RWPE1 (cell line): ENCODE measurements around the gene MYO5B.
"Not testable (repeated sequence)": the region's sequence is repeated elsewhere in the genome, so short reads cannot be mapped to it uniquely, and the experiment has no call there.

ENCODE experiments used
- CTCF ChIA-PET: fragments of 350-600 bp; sonication (Branson Sonifier 250); formaldehyde crosslinking; extraction: SDS; loops from one replicate; lab custom pipeline; 2021; lab: Yijun Ruan, JAX
- POLR2A ChIA-PET: fragments of 400-600 bp; formaldehyde crosslinking; extraction: SDS; loops from one replicate; lab custom pipeline; 2020; ENCODE audit warnings: antibody characterized with exemption; ENCODE audit not compliant: low non-redundant PET; lab: Yijun Ruan, JAX
- DNase-seq: peaks from one replicate; pipeline ENCODE4 v3.0.0; 2012; ENCODE audit warnings: low spot score
- H3K27ac ChIP-seq: fragments of 450-650 bp; 2 replicates; pipeline ENCODE4 v1.5.1; 2017
- TF ChIP-seq, protein P1 (sequence below): fragments of 450-650 bp; conservative IDR thresholded peaks from 2 replicates; pipeline ENCODE4 v1.5.1; 2017; ENCODE audit warnings: low read depth, mild to moderate bottlenecking

Gene MYO5B

DNA sequence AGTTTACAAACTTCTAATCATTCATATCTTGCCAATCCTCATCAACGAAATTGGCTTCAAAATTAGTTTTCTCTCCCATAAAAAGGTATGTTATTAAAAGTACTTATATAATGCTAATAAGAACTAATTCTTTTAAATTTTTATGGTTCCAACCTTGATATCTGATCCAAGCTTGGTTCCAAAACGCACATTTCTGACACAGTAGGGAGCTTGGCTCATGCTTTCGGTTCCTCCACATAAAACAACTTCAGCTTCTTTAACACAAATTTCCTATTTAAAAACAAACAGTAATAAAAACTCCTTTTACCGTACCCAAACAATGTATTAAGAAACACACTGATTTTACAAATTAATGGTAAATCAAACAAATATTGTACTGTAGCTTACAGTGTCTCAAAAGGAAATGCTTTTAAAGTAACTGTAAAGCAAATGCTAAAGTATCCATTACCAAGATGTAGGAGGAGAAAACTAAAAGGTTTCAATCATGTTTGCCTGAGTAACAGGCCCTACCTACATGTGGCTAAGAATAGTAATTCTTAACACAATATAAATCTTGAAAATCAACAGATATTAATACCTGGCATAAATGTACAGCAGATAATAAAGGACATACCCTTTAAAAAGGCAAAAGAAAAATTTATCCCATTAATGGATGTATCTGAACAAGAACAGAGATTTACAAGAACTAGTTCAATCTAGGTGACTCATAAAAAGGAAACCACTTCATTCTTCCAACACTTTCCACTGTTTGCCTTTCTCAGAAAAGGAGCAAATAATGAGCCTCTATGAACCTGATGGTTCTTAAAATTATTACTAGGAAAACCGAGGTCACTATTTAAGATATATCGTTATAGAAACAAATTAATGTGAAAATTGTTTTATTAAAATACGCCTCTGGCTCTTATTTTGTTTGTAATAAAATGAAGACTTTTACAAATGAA, 399.1 kb downstream of the MYO5B start:
- POLR2A ChIA-PET, result no interaction called here
- H3K27ac ChIP-seq, result no peak overlapping the region

DNA sequence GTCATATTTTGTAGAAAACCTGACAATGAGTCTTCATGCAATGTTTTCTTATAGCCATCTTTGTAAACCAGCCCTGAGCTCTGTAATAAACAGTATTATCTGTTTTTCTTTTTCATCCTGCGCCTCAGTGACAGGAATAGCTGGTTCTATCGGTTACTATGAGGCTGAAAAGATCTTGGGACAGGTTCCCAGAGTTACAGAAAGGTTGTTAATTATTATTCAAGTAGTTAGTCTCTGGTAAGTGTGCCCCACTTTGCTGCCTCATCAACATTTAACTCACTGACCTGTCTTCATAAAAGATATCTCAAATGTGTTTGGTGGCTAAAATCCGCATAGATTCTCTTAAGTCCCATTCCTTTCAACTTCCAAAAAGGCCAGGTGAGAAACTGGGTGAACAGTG, 400.2 kb downstream of the MYO5B start:
- no peak for DNase-seq
- no peak overlapping the region for H3K27ac ChIP-seq
- TF ChIP-seq, protein P1, sequence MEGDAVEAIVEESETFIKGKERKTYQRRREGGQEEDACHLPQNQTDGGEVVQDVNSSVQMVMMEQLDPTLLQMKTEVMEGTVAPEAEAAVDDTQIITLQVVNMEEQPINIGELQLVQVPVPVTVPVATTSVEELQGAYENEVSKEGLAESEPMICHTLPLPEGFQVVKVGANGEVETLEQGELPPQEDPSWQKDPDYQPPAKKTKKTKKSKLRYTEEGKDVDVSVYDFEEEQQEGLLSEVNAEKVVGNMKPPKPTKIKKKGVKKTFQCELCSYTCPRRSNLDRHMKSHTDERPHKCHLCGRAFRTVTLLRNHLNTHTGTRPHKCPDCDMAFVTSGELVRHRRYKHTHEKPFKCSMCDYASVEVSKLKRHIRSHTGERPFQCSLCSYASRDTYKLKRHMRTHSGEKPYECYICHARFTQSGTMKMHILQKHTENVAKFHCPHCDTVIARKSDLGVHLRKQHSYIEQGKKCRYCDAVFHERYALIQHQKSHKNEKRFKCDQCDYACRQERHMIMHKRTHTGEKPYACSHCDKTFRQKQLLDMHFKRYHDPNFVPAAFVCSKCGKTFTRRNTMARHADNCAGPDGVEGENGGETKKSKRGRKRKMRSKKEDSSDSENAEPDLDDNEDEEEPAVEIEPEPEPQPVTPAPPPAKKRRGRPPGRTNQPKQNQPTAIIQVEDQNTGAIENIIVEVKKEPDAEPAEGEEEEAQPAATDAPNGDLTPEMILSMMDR, result no peak
- POLR2A ChIA-PET, result no interaction called here
- CTCF ChIA-PET, result interaction anchor here (0.7 kb wide), 1 partner anchor 106 kb away, joined by 3 read pairs; no protein-coding TSS in a partner anchor

More for the DNA sequence above, 399.1 kb downstream of the MYO5B start:
- CTCF ChIA-PET, result no interaction called here
- DNase-seq, result no peak
- TF ChIP-seq, protein P1, result no peak

DNA sequence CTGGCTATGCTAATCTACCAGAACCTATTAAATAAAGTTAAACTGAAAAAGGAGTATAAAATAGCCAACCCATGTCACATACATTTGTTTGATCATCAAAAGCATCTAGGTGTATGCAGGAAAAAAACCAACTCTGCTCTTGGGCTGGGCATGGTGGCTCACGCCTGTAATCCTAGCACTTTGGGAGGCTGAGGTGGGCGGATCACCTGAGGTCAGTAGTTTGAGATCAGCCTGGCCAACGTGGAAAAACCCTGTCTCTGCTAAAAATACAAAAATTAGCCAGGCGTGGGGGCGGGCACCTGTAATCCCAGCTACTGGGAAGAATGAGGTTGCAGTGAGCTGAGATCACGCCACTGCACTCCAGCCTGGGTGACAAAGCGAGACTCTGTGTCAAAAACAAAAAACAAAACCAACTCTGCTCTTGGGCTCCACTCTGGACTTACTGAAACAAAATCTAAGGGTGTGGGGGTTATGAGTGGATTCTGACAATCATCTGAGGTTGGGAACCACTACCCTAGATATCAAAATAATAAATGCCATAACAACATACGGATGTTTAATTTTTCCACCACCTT, 405.3 kb downstream of the MYO5B start:
- DNase-seq, H3K27ac ChIP-seq, POLR2A ChIA-PET: not testable (repeated sequence)
- CTCF ChIA-PET, result interaction anchor here (0.7 to 1.5 kb wide), 2 partner anchors 49 to 279 kb away, joined by 3 to 4 read pairs; no protein-coding TSS in a partner anchor

DNA sequence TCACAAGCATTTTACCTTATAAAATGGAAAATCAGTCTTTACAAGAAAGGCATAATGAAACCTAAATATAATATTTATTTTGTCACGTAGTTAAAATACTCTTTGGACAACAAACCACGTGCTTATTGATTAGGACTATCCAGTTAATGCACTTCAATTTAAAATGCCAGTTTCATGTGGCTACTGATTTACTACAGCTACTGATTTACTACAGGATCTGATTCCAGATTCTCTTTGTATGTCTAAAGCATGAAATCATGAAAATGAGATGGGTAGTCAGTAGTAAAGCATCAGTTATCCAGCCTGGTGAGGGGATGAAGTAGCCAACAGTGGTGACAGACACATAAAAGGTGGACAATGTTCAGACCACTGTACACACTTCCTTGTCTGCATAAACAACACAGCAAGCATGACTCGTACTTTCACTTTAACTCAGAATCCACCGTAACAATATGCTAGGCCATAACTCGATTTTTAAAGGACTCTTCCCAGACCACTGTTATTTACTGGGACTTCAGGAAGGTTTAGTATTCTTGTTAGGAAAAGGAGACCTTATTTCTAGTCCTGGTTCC, 406.5 kb downstream of the MYO5B start:
- TF ChIP-seq, protein P1, result no peak
- H3K27ac ChIP-seq, result no peak overlapping the region
- CTCF ChIA-PET, result interaction anchor here (1.5 kb wide), 1 partner anchor 277 kb away, joined by 4 read pairs; no protein-coding TSS in a partner anchor
- POLR2A ChIA-PET, result no interaction called here
- no peak for DNase-seq

DNA sequence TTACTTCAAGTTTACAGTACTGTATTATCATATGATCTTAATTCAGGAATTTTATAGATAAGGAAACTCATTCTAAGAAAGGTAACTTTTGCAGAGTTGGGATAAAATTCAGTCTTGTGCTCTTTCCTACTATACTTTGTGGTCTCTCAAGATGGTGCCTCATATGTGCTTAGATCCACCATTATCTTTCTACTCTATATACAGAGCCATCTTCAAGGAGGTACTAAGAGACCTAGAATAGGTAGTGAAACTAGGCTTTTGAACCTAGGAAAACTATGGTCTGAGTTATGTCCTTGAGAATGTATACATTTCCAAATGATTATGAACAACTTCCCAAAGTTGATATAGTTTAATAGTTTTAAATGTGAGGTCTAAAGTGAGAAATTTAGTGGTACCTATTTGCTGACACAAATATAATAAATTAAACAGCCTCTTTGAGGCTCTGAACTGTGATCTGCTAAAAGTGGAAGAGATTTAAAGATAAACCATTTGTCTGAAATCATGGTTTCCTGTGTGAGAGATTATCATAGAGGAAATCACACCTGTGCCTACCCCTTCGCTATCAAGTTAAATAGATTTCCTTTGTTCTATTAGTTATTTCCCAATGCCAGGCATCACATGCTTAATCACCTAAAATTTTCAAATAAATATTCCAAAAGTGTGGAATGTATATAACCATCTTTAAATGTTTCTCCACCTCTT, 408.8 kb downstream of the MYO5B start:
- CTCF ChIA-PET, result no interaction called here
- POLR2A ChIA-PET, result no interaction called here
- TF ChIP-seq, protein P1, result no peak
- DNase-seq, result no peak
- H3K27ac ChIP-seq, result no peak overlapping the region

DNA sequence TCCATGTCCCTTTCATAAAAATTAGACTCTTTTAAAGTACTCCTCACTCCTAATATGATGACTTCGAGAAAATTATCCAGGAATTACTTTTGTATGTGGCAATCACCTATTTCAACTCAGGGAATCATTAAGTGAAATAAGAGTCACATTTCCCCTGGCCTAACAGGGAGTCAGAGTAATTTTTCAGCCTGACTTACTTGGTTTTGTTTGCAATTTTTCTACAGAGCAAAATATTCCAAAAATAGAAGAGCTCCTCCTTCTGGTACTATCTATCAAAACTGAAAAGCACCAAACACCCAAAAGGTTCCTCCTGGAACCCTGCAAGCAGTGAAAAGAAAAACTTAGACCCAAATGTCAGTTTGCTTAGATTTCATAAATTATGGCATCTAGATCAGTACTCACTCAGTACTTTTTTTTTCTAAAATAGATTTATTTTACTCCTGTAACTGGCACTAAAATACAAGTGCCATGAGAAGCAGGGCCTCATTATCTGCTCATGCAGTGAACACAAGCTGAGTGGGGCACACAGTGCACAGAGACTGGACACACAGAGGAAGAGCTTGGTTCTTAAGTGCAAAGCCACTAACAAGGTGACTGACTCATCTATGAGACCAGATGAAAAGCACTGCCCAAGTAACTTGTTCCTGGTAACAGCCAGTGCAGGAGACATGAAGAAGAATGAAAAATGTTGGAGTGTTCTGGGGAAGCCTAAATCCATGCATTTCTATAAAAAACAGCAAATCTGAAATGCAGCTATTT, 410.3 kb downstream of the MYO5B start:
- no peak for DNase-seq
- no peak overlapping the region for H3K27ac ChIP-seq
- POLR2A ChIA-PET, result interaction anchor here (0.5 to 0.6 kb wide), 2 partner anchors 29 to 299 kb away, joined by 3 to 5 read pairs; partner anchors contain the start of gene ACAA2
- CTCF ChIA-PET, result interaction anchor here (0.7 to 1.8 kb wide), 4 partner anchors 29 to 595 kb away, joined by 3 to 14 read pairs (median 4); no protein-coding TSS in a partner anchor
- TF ChIP-seq, protein P1, result no peak

DNA sequence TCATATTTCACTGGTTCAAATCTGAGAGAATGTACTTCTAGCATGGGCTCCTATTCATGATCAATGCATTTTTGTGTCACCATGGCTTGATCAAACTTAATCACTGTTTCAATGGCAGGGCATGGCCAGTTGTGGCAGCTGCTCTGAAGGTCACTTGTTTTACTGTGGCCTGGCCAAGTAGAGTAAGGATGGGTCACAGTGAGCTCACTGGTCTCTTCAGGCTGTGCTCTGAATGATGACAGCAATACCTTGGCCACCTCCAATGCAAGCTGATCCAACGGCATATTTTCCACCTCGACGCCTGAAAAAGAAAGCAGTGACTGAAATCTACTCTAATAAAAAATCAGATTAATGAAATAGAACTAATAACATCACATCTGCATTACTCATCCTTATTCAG, 411.3 kb downstream of the MYO5B start:
- POLR2A ChIA-PET, result interaction anchor here (0.6 kb wide), 1 partner anchor 298 kb away, joined by 5 read pairs; no protein-coding TSS in a partner anchor
- not testable (repeated sequence) for H3K27ac ChIP-seq, DNase-seq
- CTCF ChIA-PET, result interaction anchor here (0.7 to 1.8 kb wide), 4 partner anchors 30 to 273 kb away, joined by 3 to 14 read pairs (median 4); no protein-coding TSS in a partner anchor
